GM19023 (cell line): Measurements from ENCODE around the gene TMEM256.
A peak's percentile ranks its signal among the peaks of the same experiment; 100 is the strongest.

Source experiments
- ATAC-seq: cut with Tn5 transposase; IDR thresholded peaks from one replicate; pipeline ENCODE4 v1.9.1; 2021; ENCODE audit warnings: mild to moderate bottlenecking, moderate library complexity; ENCODE audit not compliant: unreplicated experiment

Gene TMEM256

DNA sequence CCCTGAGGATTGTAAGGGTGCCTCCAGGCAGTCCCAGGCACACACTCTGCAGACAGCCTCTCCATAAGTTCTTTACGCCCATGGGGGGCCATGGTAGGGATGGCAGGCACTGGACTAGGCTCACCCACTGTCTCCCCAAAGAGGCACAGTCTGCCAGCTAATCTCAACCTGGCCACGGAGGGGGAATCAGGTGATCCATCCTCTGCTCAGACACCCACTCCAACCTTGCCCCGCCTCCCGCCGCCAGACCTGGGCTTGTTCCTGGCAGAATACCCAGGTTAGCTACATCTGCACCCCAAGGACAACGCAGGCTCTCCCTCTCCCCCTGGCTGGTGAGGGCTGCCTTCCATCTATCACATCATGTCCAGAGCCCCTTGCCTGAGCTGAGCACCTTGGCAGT, 5.0 kb upstream of the TMEM256 start:
- ATAC-seq, result no peak

DNA sequence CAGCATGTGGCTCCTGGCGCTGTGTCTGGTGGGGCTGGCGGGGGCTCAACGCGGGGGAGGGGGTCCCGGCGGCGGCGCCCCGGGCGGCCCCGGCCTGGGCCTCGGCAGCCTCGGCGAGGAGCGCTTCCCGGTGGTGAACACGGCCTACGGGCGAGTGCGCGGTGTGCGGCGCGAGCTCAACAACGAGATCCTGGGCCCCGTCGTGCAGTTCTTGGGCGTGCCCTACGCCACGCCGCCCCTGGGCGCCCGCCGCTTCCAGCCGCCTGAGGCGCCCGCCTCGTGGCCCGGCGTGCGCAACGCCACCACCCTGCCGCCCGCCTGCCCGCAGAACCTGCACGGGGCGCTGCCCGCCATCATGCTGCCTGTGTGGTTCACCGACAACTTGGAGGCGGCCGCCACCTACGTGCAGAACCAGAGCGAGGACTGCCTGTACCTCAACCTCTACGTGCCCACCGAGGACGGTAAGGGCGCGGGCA, 4.4 kb upstream of the TMEM256 start:
- ATAC-seq, result no peak

DNA sequence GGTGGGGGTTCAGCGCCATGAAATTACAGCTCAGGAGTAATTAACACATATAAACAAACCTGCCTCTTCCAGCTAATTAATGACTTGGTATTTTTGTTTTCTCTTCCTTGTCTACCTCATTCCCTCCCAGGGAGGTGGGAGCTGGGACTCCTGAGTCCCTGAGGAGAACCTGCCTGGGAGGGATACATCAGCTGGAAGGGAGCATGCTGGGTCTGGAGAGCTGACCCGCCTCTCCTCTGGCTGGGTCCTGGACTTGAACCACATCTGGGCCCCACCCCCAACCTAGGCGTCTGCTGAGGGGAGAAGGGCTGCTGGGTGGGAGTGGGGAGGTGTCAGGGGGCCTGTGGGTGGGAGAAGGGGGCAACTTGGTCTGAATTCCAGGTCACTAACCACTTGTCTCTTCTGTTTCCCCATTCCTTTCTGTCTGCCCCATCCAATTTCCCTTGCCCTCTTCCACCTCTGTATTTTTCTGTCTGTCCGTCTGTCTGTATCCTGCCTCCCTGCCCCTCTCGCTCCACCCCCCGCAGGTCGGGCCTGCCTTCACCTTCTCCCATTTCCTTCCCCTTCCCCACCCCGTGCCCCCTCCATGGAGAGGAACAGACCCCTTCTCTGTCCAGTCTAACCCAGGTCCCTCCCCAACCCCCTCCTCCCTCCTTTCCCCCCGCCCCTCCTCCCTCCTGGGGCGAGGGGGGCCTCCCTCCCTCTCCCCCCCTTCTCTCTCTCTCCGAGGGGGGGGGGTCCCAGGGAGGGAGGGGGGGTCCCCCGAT, 3.8 kb upstream of the TMEM256 start, which contains the start of gene NLGN2:
NLGN2 (plus strand) TSS at position 361 of the 767 bp plus-strand sequence. CDS start 411 bp downstream, outside the sequence.
- ATAC-seq, result no peak

DNA sequence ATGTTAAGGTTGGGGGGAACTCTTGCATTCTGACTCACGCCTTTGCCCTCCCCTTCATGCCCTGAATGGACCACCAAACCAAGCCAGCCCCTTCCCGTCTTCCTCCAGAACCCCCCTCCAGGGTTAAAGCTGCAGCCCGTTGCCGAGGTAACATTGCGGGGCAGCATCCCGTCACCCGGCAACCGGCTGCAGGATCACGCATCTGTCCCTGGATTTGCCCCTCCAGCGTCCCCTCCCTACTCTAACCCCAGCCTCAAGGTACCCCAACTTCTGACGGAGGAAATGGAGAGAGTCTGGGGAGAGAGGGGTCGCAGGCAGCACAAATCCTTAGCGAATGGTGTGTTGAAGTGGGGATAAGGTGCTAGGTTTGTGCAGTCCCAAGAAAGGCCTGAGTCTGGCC, 3.2 kb upstream of the TMEM256 start:
- no peak for ATAC-seq

DNA sequence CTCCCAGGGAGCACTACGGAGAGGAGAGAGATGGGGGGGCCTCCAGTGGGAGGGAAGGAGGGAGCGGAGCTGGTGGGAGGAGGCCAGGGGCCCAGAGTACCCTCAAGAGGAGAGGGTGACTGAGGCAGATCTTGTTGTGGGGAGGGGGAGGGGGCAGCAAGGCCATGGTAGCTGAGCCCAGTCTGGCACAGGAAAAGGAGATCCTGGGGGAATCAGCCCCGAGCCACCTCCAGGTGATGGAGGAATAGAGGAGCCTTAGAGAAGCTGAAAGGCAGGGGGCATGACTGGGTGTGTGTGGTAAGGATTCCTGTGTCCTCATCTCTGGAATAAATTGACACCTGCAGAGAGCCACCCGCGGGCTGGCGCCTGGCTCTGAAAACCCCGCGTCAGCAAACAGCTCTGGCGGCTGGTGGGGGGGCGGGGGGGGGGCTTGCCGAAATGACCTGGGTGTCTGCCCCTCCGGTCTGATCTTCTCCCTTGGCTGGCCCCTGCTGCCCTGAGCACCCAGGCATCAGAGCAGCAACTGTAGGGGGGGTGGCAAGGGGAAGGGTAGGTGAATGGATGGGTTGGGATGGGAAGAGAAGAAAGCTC, 2.4 kb upstream of the TMEM256 start:
- no peak for ATAC-seq

DNA sequence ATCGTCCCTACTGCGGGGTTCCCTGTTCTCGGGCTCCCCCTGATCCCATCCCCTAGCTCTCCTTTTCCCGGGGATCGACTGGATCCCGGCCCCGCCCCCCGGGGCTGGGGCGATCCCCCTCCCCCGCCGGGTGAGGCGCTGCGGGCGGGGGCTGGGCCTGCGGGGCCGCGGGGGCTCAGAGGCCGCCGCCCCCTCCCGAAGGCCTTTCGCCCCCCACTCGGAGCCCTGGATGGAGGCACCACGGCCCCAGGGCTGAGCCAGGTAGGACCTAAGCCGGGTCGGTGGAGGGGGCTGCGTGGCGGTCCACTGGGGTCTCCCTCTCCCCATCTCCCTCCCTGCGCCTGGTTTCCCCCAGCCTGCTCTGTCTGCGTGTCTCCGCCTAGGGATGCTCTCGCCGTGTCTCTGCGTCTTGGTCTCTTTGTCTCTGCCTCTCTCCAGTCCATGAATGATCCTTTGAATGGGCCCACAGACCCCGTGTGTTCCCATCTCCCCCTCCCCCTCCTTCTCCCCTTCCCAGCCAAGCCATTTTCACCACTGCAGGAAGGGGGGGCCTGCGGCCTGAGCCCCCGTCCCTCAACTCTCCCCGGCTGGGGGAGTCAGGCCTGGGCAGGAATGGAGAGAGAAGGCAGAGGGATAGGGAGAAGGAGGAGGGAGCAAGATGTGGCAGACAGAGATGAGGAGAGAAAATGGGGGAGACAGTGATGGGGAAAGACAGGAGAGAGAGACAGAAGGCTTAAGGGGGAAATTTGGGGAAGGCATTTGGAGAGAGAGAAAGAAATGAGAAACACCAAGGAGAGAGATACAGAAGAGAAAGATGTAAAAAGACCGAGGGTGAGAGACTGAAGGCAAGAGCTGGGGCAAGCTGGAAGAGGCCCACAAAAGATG, 1.7 kb upstream of the TMEM256 start:
- no peak for ATAC-seq

DNA sequence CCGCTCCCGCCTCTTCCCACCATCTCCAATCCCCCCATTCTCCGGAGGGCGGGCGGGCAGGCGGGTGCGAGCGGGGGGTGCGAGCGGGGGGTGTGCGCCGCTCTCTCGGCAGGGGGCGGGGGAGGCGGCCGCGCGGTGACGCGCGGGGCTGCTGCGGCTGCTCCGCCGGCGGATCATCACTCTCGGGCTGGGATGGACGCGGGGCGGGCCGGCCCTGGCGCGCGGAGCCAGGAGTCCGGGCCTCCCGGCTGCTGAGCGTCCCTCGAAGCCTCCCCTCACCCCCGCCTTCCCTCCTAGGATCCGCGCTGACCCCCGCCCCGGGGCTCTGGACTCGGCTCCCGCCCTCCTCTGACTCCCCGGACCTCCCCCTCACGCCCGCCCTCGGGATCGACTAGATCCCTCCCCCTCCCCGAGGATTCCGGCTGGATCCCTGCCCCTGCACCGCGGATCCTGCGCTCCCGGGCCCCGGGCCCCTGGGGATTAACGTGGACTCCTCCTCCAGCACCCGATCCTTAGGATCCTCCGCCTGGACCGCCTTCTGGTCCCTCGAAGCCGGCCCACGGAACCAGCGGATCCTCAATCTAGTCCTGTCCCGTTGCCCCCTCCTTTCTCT, 946 bp upstream of the TMEM256 start:
- no peak for ATAC-seq

DNA sequence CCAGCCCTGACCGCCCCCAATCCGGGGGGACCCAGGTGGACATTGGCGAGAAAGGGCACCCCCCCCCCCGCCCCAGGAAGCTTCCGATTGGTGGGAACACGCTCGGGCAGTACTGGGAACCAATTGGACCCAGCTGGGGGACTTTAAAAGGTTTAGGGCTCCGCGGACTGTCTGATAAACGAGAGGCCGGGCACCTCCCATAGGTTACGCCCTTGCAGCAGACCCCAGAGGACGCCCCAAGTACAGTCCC, 245 bp downstream of the TMEM256 start:
- no peak for ATAC-seq

DNA sequence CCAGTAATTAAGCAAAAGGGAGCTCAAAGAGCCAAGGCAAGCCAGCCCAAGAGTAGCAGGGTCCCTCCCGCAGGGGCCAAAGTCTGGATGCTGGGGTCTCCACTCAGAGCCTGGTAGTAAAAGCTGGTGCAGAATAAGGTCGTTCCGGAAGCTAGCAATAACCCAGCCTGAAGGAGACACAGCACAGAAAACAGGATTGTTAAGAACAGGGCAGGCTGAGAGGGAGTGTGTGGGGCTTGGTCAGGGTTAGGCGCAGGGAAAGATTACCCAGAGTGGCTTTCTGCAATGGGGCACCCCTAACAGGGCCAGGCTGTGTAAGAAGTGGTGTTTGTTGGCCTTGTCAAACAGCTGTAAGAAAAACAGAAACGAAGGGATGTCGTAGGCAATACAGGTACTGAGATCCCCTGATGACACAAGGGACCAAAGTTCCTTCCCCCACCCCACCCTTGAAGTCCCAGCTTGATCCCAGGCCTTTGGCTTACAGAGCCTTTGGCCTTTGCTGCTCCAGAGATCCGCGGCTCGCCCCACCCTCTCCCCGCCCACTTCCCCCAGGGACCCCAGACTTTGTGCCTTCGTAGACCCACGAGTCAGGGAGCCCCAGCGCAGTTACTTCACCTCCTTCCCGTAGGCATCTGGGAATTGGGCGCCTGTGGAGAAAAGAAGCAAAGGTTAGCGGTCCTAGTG, 712 bp downstream of the TMEM256 start:
- ATAC-seq, result no peak

DNA sequence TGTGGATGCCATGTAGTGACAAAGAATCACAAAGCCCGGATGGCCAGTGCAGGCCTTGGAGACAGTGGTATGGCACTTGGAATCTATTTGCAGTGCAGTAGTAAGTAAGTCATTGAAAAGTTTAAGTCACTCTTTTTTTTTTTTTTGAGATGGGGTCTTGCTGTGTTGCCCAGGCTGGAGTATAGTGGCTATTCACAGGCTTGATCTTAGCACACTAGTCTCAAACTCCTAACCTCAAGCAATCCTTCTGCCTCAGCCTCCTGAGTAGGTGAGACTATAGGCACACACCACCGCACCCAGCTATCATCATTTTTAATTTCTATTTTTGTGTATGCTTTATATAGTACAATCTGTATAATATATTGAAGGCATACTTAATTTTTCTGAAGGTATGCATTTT, 5.3 kb downstream of the TMEM256 start:
- no peak for ATAC-seq

DNA sequence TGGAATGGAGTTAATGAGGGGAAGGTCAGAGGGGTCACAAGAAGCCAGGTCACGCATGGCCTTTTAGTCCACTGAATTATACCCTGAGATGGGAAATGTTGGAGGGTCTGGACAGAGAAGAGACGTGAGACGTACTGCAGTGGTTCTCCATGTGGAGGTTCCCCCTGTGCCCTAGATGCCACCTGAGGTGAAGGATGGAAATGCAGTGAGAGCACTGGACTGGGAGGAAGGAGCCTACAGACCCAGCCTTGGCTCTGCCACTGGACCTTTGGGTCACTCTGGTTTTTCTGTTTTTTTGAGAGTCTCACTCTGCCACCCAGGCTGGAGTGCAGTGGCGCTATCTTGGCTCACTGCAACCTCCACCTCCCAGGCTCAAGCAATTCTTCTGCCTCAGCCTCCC, 7.8 kb downstream of the TMEM256 start:
- ATAC-seq, result no peak

DNA sequence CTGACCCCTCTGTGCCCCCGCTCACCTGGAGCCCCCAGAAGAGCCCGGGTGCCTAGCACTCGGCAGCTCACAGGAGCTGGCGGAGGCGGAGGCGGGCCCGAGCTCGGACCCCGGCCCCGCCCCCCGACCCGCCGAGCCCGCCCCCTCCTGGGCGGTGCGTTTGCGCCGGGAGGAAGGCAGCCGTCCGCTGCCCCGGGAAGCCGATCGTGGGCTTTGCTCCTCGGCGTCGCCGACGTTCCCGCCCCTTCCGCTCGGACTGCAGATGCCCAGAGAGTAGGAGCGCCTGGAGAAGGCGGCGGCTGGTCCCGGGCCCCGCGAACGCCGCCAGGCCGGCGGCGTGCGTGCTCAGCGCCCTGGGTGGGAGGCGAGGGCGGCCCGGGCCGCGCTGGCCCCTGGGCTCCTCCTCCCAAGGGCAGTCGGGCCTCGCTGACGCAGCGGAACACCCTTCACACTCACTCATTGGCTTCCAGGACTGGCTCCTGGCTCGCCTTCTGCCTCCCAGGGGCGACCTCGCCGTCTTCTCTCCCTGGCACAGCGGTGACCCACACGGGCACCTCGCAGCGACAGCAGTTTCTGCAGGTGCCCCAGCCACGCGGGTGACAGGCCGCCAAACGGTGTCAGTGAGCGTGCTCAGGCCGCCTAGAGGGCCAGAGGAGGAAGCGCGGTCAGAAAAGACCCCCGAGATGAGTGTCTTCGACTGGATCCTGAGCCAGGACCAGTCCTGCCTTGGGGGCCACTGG, 9.3 kb downstream of the TMEM256 start, which contains the start of gene PLSCR3:
PLSCR3 (minus strand) TSS at position 74 of the 740 bp plus-strand sequence. CDS start 415 bp downstream, outside the sequence.
- peak; percentile 86 for ATAC-seq

DNA sequence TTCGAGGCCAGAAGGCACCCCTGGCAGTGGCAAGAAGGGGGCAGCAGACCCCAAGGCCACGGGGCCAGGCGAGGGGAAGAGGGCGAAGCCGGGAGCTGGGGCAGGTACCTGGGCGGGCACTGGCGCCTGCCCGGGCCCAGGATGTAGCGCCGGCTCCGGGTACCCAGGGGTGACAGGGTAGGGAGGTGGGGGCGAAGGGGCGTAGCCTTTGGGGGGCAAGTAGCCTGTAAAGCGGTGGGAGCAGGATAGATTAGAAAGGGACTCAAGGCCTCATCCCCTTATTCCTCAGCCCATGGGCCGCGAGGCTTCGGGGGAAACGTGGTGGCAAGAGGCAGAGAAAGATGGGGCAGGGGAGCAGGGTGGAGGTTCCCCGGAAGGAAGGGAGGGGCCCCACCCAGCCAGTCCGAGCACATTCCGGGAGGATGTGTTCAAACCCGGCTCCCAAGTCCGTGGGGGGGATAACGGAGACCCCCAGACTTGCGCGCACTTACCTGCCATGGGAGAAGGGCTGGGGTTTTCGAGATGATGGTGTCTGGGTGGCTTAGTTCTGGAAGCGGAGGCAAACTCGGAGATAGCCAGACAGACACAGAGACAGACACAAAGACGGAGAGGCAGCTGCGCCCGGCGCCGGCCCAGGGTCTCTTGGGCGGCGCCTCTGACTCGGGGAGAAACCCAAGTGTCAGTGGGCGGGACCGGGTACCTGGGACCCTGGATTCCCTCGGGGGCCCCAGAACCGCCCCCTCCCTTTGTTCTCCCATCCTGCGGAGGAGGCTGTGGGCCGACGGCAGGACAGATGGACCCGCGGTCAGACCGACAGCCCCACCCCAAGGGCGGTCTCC, 10.1 kb downstream of the TMEM256 start:
- ATAC-seq, result peak; percentile 40

DNA sequence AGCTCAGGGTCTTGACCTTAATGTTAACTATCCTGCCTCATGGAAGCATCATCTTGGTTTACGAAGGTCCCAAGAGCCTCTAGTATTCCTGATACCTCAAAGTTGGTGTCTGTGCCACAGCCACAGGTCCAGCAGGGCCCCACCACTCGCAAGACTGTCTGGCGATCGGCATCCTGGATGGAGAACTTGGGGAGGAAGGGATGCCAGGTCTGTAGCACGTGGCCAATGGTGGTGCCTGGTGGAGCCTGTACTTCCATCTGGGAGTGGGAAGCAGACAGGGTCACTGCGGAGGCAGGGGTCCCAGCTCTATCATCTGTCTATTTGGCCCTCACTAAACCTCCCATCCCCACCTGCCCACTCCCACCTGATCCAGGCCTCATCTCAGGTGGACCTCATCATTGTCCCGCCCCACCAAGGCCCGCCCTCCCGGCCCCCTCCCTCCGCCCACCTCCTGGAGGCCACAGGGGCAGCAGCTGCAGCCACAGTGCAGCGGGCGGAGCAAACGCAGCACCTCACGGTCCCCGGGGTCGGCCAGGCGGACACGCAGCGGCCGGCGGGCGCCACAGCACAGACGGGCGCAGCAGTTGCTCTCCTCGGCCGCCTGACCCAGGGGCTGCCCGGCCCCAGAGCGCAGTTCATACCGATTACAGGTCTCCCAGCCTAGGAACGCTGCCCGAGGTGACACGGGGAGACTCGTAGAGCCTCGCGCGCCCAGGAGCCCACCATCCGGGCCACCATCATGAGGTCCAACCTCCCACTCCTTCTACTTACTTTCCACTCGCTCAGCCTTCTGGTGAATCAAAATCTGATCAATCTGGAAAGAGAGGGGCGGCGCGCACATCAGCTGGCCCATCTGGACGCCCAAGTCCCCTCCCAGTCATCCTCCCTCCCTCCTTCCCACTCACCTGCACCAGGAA, 10.9 kb downstream of the TMEM256 start:
- ATAC-seq, result no peak

DNA sequence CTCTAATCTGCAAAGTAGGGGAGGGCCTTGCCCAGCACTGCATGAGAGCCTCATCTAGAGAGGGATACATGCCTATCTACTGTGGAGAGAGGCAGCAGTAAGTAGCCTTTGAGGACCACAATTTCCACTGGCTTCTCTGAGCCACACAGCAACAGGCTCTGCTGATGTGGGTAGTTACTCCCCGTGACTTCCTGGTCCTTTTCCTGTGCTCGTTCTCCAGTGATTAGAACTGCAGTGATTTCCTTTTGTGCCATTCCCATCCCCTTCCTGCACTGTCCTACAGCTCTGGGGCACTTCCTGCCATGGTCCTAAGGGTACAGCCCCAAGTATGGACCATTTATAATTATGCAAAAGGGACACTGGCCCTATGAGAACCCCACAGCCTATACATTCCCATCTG, 12.6 kb downstream of the TMEM256 start:
- ATAC-seq, result no peak

DNA sequence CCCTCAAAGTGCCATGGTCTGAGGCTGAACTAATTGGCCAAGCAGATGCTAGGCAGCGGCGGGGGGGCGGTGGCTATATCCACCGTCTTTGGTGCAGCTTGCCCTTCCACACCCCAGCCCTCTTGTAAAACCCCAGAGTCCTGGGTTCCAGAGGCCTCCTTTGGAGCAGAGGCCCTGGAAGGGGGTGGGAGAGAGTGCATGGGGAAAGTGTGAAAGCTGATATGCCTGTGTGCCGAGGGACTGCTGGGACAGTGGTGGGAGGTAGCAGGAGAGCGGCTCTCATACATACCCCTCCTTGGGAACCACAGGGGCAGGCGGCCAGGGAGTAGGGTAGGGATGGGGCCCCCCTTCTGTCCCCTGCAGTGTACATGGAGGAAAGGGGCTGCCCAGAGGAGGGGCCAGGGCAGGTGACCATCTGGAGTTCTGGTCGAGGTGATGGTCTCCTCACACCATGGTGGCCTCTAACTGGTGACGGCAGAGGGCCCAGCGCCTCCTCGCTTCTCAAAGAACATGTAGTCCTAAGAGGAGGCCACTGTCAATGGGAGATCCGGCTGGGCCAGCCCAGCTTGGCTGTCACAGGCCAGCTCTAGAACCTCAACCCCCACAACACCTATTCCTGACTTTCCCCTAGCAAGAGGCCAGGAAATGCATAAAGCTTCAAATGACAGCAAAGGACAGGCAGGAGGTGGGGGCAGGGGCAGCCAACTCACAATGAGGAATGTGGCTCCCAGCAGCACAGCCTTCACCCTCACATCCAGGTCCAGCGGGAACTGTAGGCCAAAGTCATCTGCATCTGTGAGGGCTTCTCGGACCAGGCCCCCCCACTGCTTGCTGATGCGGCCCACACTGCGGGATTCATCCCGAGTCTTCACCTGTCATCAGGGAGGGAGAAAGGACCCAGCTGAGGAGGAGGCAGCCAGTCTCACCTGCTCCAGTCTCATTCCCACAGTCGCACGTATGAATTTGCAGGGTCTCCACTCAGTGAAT, 13.7 kb downstream of the TMEM256 start:
- no peak for ATAC-seq

DNA sequence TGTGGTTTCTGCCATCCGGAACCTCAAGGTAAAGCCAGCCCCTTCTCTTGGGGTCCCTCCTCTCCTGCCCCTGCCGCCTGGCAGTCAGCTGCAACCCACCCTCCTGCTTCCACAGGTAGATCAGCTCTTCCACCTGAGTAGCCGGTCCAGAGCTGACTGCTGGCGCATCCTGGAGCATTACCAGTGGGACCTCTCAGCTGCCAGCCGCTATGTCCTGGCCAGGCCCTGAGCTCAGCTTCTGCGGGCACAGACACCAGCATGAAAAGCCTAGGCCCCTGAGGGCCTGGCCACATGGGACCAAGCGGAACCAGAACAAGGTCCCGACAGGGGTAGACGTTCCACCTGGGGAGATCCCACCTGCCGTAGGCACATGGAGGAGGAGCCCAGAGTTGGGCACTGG, 15.0 kb downstream of the TMEM256 start:
- no peak for ATAC-seq
